ENCODE measurements around the gene CELF6.

The CELF6 gene

DNA sequence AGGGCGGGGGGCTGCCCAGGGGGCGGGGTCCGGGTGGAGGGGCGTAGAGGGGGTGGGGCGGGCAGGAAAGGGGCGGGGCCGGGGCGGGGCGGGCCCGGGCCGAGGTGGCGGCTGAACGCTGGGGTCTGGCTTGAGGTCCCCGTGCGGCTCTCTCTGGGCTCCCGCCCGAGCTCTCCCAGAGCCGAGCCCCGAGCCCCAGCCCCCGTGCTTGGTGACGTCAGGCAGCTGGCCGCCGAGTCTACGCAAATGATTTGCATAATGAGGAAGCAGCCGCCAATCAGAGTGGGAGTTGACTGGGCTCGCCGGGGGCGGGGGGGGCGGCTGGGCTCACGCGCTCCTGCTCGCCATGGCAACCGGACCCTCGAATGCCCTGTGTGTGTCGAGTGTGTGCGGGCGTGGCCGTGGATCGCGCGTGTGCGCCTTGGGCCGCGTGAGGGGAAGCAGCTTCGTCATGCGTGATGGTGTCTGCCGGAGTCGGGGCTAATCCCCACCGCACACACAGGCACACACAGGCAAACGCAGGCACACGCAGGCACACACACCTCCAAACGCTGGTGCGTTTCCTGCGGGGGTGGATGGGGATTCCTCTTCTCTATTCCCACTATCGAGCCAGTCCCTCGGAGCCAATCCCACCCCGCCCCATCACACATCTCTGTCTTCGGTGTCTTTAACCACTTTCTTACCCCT, at the start of gene CELF6:
TSS of gene CELF6 (minus strand) at position 173 of the 687 bp plus-strand sequence. CDS start 283 bp downstream, outside the sequence.
- DNase-seq = peak; percentile 66 to 76
- no peak for TF ChIP-seq POLR2A (IDR thresholded peaks at IDR 0.05; ENCODE audit: low read length)
- TF ChIP-seq GATA1 (IDR thresholded peaks at IDR 0.05; ENCODE audit: low read depth, low read length) = no peak

- TF ChIP-seq POLR2A (IDR thresholded peaks at IDR 0.05; ENCODE audit: low read length) (no peak), GATA1 (IDR thresholded peaks at IDR 0.05; ENCODE audit: low read depth, low read length) (no peak)
- no peak for DNase-seq
Observed at GRCh38 chr15:72368899-72369298, 48.9 kb upstream of the CELF6 start.

DNA sequence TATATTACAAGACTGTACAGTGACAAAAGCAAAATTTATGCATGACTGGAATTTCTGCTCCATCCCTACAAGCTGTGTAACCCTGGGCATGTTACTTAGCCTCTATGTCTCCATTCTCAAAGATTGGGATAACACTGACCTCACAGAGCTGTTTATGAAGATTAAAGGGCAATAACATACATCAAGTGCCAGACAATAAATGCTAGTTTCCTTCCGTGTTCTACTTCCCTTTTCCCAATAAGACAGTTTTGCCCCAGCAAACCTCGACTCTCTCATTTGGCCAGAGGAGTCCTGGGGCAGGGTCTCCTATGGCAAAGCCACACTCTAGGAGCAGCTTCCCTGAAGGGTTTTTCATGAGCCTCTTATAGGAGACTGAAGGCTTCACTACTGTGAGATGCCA, 48.4 kb upstream of the CELF6 start:
- DNase-seq = no peak
- TF ChIP-seq POLR2A (IDR thresholded peaks at IDR 0.05; ENCODE audit: low read length) (no peak), GATA1 (IDR thresholded peaks at IDR 0.05; ENCODE audit: low read depth, low read length) (no peak)

- TF ChIP-seq POLR2A (IDR thresholded peaks at IDR 0.05; ENCODE audit: low read length) = no peak
- no peak for TF ChIP-seq GATA1 (IDR thresholded peaks at IDR 0.05; ENCODE audit: low read depth, low read length)
- DNase-seq = no peak
Observed at GRCh38 chr15:72365844-72366243, 45.9 kb upstream of the CELF6 start.

GRCh38 chr15:72361176-72361575, 41.2 kb upstream of the CELF6 start:
- no peak for TF ChIP-seq GATA1 (IDR thresholded peaks at IDR 0.05; ENCODE audit: low read depth, low read length)
- no peak for TF ChIP-seq POLR2A (IDR thresholded peaks at IDR 0.05; ENCODE audit: low read length)
- DNase-seq = no peak

- DNase-seq = no peak
- TF ChIP-seq POLR2A (IDR thresholded peaks at IDR 0.05; ENCODE audit: low read length) (no peak), GATA1 (IDR thresholded peaks at IDR 0.05; ENCODE audit: low read depth, low read length) (no peak)
Observed at GRCh38 chr15:72358650-72359171, 38.8 kb upstream of the CELF6 start.

DNA sequence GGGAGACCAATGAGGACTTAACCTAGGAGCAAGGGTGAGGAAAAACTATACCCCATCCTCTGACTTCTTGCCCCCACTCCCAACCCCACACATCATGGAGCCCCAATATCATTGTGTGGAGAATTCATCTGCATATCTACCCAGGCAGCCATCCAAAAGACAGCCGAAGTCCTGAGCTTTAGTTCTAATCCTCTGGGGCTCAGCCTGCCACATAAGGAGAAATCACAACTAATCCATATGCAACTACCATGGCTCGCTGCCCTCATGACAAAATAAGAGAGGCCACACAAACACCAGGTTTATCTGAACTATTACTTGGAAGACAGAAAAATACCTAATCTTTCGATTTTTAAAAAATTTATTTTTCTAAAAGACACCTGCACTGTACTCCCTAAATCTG, 38.2 kb upstream of the CELF6 start:
- no peak for DNase-seq
- TF ChIP-seq GATA1 (IDR thresholded peaks at IDR 0.05; ENCODE audit: low read depth, low read length) (no peak), POLR2A (IDR thresholded peaks at IDR 0.05; ENCODE audit: low read length) (no peak)

GRCh38 chr15:72354496-72354895, 34.5 kb upstream of the CELF6 start:
- no peak for DNase-seq
- TF ChIP-seq GATA1 (IDR thresholded peaks at IDR 0.05; ENCODE audit: low read depth, low read length) = no peak
- TF ChIP-seq POLR2A (IDR thresholded peaks at IDR 0.05; ENCODE audit: low read length) = no peak

DNA sequence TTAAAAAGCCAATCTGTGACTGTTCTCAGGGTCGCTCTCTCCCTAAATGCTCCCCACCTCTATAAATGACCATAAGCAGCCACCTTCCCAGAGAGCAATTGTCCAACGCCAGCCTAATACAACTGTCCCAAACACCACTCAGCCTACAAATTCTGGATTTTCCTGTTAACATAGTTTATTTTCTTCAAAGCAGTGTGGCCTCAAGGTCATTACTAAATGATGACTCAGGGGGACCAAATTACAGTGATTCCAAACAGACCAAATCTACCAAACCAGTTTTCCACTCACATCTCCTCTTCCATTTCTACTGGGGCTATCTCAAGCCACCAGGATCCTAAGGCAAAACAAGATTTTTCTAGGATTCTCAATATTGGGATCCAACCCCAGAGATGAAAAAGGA, 33.3 kb upstream of the CELF6 start:
- TF ChIP-seq GATA1 (IDR thresholded peaks at IDR 0.05; ENCODE audit: low read depth, low read length) = no peak
- no peak for TF ChIP-seq POLR2A (IDR thresholded peaks at IDR 0.05; ENCODE audit: low read length)
- DNase-seq = no peak

- DNase-seq = no peak
- TF ChIP-seq GATA1 (IDR thresholded peaks at IDR 0.05; ENCODE audit: low read depth, low read length) = no peak
- no peak for TF ChIP-seq POLR2A (IDR thresholded peaks at IDR 0.05; ENCODE audit: low read length)
Observed at GRCh38 chr15:72345806-72346205, 25.8 kb upstream of the CELF6 start.

- DNase-seq = no peak
- TF ChIP-seq POLR2A (IDR thresholded peaks at IDR 0.05; ENCODE audit: low read length) (no peak), GATA1 (IDR thresholded peaks at IDR 0.05; ENCODE audit: low read depth, low read length) (no peak)
Observed at GRCh38 chr15:72345280-72345679, 25.3 kb upstream of the CELF6 start.

GRCh38 chr15:72344602-72345001, 24.6 kb upstream of the CELF6 start:
- TF ChIP-seq GATA1 (IDR thresholded peaks at IDR 0.05; ENCODE audit: low read depth, low read length) (no peak), POLR2A (IDR thresholded peaks at IDR 0.05; ENCODE audit: low read length) (no peak)
- no peak for DNase-seq

DNA sequence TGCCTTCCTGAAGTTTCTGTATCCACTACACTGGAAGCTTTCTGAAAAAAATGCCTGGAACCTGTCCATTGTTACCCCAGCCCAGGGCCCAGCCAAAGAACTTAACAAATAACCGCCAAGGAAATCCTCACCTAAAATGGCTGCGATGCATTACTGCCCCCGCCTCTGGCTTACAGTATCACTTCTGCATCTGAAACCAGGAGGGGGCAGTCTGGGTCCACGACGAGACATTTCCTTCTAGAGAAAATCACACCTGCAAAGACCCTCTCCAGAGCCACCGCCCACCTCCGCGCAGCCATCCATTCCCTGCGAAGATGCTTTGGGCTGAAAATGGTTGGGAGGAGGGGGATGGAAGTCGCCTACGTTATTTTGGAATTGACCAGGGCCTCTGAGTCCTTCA, 22.4 kb upstream of the CELF6 start:
- DNase-seq = peak; percentile 23 to 47
- TF ChIP-seq GATA1 (IDR thresholded peaks at IDR 0.05; ENCODE audit: low read depth, low read length) (no peak), POLR2A (IDR thresholded peaks at IDR 0.05; ENCODE audit: low read length) (no peak)

DNA sequence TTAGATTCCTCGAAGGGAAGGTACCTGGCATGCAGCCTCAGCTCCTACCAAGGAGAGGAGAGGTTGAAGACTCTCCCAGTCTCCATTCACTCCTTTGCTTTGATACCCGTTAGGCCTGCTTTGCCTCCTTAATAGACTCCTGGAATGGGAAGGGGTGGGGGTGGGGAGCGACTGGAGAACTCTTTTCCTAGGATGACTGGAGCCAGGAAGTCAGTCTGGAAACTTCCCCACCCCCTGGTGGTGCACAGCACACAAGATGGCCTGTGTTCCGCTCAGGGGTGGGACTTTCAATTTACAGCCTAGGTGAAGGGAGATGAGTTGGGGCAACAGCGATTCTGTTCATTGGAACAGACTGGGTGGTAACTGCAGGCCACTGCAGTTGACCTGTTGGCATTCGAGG, 21.4 kb upstream of the CELF6 start:
- DNase-seq = no peak
- TF ChIP-seq GATA1 (IDR thresholded peaks at IDR 0.05; ENCODE audit: low read depth, low read length) (no peak), POLR2A (IDR thresholded peaks at IDR 0.05; ENCODE audit: low read length) (no peak)

DNA sequence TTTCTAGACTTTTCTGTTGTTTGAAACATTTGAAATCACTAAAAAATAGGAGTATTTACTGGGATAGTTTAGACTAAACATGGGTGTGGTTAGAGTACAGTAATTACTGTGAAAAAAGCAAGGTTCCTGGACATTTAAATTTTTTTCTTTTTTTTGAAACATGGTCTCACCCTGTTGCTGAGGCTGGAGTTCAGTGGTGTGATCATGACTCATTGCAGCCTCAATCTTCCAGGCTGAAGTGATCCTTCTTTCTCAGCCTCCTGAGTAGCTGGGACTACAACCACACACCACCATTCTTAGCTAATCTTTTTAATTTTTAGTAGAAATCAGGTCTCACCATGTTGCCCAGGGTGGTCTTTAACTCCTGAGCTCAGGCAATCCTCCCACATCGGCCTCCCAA, 20.4 kb upstream of the CELF6 start:
- no peak for DNase-seq
- TF ChIP-seq GATA1 (IDR thresholded peaks at IDR 0.05; ENCODE audit: low read depth, low read length) = no peak

Data from erythroblast (primary cell).